HG02884 (cell line): ENCODE measurements around the gene KCNJ18.
"Not testable (repeated sequence)": the region's sequence is repeated elsewhere in the genome, so short reads cannot be mapped to it uniquely, and the experiment has no call there.

ENCODE experiments used
- ATAC-seq: cut with Tn5 transposase; IDR thresholded peaks from one replicate; pipeline ENCODE4 v1.9.1; 2021; ENCODE audit warnings: mild to moderate bottlenecking, moderate library complexity; ENCODE audit not compliant: unreplicated experiment

KCNJ18 gene

GRCh38 chr17:21683897-21684296 lies 8.4 kb upstream of the KCNJ18 start:
- not testable (repeated sequence) for ATAC-seq

GRCh38 chr17:21684384-21684783 lies 7.9 kb upstream of the KCNJ18 start:
- not testable (repeated sequence) for ATAC-seq

GRCh38 chr17:21685061-21685795 lies 7.1 kb upstream of the KCNJ18 start:
- ATAC-seq = not testable (repeated sequence)

- ATAC-seq = no peak
Measured at GRCh38 chr17:21686165-21687015, 5.9 kb upstream of the KCNJ18 start.

- no peak for ATAC-seq
Measured at GRCh38 chr17:21687136-21687953, 5.0 kb upstream of the KCNJ18 start.

GRCh38 chr17:21688293-21688949 lies 3.9 kb upstream of the KCNJ18 start:
- ATAC-seq = no peak

- no peak for ATAC-seq
Measured at GRCh38 chr17:21689604-21690003, 2.7 kb upstream of the KCNJ18 start.

- not testable (repeated sequence) for ATAC-seq
Measured at GRCh38 chr17:21690811-21691210, 1.5 kb upstream of the KCNJ18 start.

GRCh38 chr17:21691481-21691880 lies 842 bp upstream of the KCNJ18 start:
- ATAC-seq = not testable (repeated sequence)

GRCh38 chr17:21692704-21693065 lies 362 bp downstream of the KCNJ18 start:
- not testable (repeated sequence) for ATAC-seq

- ATAC-seq = not testable (repeated sequence)
Measured at GRCh38 chr17:21693391-21693796, 1.1 kb downstream of the KCNJ18 start.

- not testable (repeated sequence) for ATAC-seq
Measured at GRCh38 chr17:21693937-21694336, 1.6 kb downstream of the KCNJ18 start.

- not testable (repeated sequence) for ATAC-seq
Measured at GRCh38 chr17:21696227-21696626, 3.9 kb downstream of the KCNJ18 start.

- not testable (repeated sequence) for ATAC-seq
Measured at GRCh38 chr17:21696842-21697507, 4.7 kb downstream of the KCNJ18 start.

GRCh38 chr17:21697508-21697860 lies 5.2 kb downstream of the KCNJ18 start:
- not testable (repeated sequence) for ATAC-seq

- ATAC-seq = not testable (repeated sequence)
Measured at GRCh38 chr17:21698437-21699075, 6.2 kb downstream of the KCNJ18 start.

GRCh38 chr17:21699124-21699523 lies 6.8 kb downstream of the KCNJ18 start:
- ATAC-seq = not testable (repeated sequence)

GRCh38 chr17:21699573-21700236 lies 7.4 kb downstream of the KCNJ18 start:
- not testable (repeated sequence) for ATAC-seq

GRCh38 chr17:21701090-21701489 lies 8.8 kb downstream of the KCNJ18 start:
- ATAC-seq = not testable (repeated sequence)
